COLO829 (cell line): ENCODE measurements around the gene CACNA1H.
A peak's percentile ranks its signal among the peaks of the same experiment; 100 is the strongest.
"Not testable (repeated sequence)": the region's sequence is repeated elsewhere in the genome, so short reads cannot be mapped to it uniquely, and the experiment has no call there.

Source experiments
- DNase-seq: peaks from one replicate; pipeline ENCODE4 v3.0.0; 2012; ENCODE audit warnings: low spot score

The CACNA1H gene

DNA sequence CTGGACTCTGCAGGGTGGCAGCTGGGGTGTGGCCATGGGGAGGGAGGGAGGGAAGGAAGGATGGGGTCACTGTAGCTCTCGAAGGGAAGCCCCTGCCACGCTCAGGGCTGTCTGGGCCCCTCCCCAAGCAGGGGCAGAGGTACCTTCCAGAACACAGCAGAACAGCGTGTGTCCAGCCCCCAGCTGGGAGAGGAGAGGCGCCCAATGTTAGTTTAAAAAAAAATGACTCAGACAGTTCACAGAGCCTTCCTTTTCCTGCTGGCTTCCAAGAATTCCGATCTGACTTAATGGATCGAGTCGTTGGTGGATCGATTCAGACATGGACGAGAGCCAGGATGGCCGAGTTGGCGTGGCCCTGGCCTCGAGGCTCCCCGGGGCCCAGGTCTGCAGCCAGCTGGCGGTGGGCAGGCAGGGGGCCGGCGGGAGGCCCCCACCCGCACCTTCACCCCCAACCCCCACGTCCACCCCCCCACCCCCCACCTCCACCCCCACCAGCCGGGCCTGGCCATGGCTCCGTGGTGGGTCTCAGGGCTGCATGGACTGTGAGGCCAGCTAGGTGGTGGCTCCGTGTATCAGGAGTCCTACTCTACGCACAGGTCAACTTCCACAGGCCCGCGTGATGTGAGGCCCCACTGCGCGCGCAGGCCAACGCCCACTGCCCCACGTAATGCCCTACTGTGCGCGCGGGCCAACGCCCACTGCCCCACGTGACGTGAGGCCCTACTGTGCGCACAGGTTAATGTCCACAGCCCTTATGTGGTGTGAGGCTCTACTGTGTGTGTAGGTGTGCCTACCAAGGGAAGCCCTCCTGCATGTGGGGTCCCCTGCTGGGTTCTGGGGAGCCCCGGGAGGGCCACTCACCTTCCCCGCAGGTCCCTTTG, 21.8 kb downstream of the CACNA1H start:
- no peak for DNase-seq

DNA sequence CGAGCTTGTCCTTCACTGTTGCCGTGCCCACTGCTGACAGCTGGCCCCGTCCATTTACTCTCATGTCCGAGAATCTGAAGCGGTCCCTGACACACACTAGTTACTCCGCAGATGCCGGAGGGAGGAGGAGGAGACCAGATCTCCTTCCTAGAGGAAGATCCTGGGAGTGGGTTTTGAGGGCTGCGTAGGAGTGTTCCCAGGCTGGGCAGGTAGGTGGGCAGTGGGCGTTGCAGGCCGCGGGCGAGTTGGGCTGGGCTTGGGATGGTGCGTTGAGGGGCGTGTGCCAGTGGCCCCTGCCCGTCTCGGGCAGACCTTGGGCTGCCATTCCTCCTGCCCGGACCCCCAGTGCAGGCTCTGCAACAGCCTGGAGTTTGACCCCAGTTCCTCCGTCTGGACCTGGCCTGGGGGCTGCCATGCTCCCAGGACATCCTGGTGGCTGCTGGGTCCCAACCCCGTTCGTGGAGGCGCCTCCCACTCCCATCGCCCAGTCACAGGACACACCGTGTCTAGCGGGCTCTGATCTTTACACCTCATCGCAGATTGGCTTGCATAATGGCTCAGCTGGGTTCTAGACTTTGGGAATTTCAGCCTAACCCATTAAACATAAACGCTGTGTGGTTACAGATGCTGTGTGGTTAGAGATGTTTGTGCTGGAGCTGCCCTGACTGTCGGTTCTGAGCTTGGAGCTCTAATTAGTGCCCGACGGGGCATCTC, 22.8 kb downstream of the CACNA1H start:
- DNase-seq: no peak

DNA sequence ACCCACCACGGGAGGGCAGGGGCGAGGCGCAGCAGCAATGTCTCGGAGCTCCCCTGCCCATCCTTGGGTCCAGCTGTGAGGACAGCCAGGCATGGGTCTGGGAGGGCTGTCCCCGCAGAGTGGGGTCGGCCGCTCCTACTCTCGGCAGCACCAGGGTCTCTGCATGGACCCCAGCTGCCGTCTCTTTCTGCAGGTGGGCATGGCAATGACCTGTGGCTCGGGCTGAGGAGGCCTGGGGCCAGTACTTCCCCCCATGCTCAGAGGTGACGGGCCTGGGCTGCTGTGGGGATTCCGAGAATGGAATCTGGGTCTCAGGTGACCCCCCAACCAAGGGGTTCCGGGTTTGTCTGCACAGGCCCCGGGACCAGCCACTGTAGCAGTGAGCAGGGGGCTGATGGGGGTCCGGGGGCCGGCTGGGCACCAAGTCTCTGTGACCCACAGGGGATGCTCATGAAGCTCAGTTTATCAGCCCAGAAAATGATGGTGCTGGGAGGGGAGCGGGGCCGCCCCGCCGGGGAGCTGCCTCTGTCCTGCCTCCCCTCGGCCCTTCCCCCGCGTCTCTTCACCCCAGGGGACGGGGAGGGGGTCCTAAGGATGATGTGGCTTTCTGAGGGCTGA, 23.5 kb downstream of the CACNA1H start:
- DNase-seq: no peak

DNA sequence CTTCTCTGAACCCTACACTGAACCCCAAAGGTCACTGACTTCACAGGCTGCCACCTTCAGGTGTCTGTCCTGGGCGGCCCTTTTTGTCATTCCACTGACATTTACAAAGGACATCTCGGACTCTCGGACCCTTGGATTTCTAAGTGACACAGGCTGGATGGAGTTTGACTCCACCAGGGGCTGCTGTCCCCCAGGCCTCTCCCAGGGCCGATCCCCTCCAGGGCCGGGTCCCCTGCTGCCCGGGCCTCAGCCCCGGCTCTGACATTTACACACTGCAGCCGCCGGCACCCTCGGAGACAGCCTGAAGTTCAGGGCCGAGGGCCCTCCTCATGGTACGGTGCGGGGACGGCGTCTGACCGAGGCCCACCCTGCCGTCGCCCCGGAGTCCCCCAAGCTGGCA, 24.1 kb downstream of the CACNA1H start:
- no peak for DNase-seq

DNA sequence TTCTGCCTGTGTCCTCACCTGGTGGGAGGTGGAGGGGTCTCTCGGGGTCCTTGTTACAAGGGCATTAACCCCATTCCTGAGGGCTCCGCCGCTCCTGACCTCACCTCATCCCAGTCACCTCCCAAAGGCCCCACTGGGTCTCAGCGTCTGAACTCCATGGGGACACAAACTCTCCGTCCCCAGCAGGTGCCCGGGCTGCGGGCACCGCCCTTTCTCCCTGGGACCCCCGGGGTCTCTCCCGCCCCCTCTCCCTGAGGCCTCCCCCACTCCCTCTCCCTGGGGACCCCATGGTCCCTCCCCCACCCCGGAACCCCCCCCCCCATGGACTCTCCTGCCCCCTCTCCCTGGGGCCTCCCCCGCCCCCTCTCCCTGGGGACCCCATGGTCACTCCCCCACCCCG, 24.8 kb downstream of the CACNA1H start:
- DNase-seq: no peak

DNA sequence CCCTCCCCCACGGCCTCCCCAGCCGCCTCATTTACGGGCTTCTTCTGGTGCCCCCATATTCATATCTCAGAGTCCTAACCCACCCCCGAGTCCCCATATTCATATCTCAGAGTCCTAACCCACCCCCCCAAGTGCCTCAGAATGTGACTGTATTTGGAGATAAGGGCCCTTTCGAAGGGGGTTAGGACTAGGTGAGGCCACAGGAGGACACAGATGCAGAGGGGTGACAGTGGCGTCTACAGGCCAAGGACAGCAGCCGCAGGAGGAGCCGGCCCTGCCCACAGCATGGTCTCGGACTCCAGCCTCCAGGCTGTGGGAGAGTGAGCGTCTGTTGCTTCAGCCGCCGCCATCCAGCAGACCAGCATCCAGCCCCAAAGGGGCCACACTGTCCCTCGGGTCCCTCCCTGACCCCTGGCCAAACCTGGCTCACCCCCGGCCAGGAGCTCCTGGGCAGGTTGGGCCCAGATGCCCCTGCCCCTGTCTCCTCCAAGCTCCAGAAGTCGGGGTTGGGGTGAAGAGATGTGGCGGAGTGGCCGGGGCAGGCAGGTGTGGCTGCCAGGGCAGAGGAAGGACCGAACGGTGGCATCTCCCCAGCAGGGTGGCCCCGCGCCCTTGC, 25.5 kb downstream of the CACNA1H start:
- no peak for DNase-seq

DNA sequence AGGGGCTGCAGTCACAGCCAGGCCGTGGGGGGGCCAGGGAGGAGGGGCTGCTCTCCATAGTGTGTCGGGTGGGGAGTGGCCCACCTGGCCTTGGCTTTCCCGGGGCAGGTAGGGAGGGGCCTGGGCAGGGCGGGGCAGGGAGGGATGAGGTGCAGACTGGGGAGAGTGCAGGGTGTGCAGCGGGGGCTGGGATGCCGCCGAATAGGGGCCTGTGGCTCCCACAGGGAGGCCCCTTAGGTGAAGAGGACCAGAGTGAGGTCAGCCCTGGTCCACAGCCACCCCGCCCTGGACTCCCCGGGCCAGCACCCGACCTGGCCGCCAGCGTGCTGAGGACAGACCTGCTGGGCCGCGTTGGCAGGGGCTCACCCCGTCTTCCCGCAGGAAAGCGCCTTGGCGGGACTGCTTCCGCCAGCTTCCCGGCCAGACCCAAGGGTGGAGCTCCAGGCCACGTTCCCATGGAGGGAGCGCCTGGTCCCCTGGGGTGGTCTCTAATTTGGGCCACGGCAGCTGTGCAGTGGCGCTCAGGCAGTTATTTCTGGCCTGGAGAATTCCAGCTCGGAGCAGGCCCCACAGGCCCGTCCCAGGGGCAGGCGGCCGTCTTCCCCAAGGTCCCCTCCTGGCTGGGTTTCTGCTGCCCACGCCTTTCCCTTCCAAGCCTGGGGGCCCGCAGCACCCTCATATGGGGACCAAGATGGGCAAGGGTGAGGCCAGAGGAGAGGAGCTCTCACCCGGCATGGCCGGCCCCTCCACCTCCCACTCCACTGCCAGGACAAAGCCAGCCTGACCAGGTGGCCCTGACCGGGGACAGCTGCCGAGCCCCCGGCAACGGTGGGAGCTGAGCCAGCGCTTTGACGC, 27.9 kb downstream of the CACNA1H start:
- DNase-seq: no peak

DNA sequence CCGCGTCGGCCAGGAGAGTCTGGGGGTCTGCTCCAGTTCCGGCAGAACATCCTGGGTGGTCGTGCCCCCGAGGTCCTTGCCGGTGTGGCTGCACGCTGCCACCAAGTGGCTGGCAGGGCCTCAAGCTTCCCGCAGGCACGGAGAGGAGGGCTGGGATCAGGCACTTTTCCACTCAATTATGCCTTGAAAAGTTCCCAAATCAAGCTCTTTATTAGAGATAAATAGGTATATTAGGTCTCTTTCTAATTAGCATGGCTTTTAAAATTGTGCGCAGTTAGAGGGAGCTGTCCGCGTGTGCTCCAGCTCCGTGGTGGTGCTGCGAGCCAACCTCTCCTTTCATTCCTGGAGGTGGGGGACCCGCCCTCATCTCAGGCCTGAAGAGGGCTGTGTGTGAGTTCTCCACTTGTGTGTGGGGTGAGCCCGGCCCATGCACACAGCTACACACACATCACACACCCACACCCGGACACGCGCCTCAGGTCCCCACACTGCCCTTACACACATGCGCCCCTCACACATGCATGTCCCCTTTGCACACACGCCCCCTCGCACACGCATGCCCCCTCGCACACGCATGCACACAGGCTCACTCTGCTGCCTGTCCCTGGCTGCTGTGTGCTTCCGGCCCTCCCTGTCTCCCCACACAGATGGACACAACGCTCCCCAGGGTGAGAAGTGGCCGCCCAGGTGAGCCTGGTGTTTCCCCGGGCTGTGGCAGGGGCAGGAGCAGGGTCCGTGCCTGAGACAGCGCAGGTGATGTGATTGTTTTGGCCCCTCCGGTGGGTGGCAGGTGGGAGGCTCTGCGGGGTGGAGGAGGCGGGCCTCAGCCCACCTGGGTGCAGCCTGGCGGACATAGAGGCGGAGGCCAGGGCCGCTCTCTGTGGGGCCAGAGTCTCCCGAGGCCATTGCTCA, 28.8 kb downstream of the CACNA1H start:
- DNase-seq: no peak

DNA sequence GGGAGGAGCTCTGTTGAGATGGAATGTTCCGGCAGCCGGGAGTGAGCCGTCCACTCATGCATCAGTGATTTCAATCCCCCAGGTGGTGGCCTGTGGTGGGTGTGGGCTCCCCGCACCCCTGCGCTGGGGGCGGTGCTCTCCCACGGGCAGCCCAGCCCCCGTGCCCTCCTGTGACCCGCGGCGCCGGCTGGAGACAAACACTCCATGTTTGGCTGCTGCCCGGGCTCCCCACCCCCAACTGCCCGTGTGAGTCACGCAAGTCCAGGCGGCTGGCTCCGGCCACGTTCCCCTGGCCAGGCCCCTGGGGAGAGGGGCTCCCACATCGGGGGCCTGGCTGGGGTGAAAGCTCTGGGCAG, 29.4 kb downstream of the CACNA1H start:
- no peak for DNase-seq

DNA sequence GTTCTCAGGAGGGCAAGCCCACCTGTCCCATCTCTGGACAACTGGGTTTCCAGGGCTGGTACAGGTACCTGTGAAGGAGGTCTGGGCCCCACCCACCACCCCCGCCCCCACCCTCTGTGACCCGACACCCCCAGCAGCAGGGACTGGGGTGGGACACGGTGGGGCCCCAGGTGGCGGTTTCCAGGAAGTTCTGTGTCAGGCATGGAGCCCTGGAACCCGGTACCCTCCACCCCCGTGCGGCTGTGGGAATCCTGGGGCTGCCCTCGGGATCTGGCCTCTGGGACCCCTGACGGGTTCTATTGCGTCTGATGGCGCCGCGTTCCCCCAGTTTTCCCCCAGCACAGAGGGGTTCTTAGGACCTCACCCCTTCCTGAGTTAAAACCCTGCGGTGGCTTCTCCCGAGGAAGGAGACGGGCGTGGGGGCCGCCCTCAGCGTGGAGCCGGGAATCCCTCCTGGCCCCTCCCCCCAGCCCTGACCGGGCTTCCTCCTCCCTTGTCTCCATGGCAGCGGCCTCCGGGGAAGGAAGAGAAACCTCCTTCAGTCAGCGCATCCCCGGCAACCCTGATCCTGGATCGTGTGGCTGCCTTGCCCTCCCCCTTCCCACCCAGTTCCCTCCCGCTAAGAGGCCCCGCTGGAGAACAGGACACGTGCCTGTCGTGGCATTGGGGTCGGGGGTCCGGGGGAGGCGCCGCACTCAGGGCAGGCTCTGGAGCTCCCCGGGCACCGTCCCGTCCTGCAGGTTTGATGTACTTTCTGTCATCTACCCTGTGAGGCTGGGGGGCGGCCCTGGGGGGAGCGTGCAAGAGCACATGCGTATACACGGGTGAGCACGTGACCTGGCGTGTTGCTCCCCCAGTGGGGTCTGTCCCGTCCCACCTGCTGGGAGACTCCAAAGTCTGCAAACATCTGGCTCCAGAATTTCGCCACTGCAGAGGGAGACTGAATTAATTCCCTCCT, 30.3 kb downstream of the CACNA1H start:
- peak; percentile 42 for DNase-seq

DNA sequence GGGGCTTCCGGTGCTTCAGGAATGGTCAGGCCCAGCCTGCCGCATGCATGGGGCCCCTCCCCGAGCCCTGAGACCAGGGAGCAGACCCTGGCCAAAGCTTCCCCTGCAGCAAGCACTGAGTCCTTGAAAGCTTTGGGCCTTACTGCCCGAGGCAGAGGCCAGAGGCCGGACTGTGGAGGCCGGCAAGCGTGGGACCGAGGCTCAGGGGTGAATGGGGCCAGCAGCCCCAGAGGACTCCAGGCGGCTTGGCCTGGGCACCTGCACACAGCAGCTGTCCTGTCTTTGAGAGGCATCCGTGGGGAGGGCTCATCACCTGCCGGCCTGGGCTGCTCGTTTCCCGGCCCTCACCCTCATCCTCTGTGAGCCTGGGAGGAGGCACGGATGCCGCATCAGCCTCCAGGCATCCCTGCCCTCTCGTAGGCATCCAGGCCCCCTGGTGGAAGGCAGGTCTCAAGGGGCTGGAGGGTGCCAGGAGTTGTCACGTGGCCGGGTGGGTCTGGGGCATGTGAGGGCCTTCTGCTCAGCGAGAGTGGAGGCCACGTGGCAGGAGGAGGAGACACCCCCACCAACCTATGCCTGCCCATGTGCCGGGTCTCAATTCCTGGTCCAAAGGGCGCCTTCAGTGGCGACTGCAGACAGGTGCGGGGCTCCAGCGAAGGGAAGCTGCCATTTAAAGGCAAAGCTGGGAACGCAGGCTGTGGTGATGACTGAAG, 31.4 kb downstream of the CACNA1H start:
- no peak for DNase-seq

DNA sequence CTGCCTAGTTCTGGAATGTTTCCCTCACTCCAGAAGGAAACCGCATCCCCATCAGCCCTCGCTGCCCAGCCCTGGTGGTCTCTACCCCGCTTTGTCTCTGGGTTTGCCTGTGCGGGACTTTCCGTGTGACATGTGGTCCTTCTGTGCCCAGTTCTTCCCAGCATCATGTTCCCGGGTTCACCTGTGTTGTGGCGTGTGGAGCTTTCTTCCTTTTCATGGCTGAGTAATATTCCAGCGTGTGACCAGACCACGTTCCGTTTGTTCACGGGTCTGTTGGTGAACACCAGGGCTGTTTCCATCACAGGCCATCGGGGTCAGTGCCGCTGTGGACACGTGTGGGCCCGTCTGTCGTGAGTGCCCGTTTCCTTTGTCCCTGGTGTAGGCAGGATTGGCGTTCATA, 32.1 kb downstream of the CACNA1H start:
- no peak for DNase-seq

DNA sequence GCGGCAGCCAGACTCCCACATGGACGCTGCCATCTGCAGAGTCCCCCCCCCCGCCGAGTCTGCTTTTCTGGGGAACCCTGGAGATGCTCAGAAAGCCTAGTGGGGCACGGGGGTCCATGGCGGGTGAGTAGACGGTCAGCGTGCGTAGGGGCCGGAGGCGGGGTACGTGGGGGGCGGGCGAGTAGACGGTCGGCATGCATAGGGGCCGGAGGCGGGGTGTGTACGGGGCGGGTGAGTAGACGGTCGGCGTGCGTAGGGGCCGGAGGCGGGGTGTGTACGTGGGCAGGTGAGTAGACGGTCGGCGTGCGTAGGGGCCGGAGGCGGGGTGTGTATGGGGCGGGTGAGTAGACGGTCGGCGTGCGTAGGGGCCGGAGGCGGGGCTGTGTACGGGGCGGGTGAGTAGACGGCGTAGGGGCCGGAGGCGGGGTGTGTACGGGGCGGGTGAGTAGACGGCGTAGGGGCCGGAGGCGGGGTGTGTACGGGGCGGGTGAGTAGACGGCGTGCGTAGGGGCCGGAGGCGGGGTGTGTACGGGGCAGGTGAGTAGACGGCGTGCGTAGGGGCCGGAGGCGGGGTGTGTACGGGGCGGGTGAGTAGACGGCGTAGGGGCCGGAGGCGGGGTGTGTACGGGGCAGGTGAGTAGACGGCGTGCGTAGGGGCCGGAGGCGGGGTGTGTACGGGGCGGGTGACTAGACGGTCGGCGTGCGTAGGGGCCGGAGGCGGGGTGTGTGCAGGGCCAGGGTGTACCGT, 32.7 kb downstream of the CACNA1H start:
- DNase-seq: not testable (repeated sequence)

DNA sequence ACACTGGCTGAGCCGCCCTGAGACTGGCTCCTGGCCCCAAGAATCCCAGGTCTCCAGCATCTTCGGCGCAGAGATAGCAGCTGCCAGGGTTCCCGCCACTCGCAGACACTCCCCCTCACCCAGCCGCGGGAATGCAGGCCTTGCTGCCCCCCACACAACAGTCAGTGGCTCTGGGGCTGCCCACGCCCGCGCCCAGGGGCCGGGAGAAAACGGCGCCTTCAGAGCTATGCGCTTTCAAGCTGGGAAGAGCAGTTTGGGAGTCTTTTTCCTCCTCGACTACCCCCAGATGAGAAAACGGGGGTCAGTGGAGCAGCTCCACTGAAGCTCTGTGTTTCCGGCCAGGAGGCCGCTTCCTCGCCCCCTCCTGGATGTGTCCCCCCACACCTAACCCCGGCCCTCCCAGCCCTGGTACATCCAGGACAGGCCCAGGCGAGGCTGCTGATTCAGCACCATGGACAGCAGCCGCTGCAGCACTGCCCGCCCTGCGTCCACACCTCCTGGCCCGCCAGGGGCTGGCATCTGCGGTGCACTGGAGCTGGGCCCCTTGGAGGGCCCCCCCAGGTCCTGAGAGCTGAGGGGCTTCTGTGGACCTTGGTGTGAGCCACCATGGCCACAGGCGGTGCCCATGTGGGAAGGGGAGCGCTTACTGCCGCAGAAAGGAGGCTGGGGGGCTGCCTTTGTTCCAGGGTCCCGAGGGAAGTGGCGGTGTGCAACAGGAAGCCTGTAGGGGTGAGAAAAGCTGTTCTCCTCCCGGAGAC, 35.7 kb downstream of the CACNA1H start:
- DNase-seq: peak; percentile 45

DNA sequence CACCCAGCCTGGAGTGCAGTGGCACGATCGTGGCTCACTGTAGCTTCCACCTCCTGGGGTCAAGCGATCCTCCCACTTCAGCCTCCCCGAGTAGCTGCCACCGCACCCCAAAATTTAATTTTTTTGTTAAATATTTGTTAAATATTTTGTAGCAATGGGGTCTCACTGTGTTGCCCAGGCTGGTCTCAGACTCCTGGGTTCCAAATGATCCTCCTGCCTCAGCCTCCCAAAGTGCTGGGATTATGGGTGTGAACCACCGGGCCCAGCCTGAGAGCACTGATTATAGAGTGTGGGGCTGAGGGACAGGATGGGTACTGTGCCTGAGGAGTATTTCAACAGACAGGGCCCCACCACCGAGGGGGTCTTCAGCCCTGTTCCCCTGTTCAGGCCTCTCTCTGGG, 36.5 kb downstream of the CACNA1H start:
- no peak for DNase-seq

DNA sequence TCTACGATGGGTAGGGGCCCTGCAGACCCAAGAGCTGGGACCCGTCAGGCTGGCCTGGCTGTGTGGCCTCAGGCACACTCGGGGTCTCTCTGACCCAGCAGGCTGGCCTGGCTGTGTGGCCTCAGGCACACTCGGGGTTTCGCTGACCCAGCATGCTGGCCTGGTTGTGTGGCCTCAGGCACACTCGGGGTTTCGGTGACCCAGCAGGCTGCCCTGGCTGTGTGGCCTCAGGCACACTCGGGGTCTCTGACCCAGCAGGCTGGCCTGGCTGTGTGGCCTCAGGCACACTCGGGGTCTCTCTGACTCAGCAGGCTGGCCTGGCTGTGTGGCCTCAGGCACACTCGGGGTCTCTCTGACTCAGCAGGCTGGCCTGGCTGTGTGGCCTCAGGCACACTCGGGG, 37.9 kb downstream of the CACNA1H start:
- DNase-seq: not testable (repeated sequence)

DNA sequence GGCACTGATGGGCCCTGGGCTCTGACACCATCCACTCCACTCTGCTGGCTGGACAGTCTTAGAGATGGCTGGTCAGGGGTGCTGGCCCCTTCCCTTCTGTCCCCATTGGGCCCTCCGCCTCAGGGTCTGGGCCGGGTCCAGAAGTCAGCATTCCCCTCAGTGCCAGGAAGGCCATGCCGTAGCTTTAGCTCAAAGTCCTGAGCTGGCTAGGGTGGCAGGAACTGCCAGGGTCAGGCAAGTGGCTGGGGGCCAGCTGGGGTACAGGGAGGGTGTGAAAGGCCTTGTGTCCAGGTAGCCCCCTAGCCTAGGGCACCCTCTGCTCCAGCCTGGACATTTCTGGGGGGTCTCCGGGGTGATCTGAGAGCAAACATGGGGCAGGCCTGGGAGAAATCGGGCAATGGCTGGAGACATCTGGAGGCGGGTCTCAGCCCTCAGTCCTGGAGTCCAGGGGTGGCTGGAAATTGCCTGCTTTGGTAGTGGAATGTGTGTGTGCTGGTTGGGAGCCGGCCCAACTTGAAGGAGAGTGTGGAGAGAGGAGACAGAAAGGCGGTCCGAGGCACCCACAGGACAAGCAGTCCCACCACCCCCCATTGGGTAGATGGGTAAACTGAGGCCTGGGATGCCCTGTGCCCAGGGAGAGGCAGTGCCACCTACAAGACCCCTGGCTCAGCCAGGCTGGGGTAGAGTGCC, 39.6 kb downstream of the CACNA1H start:
- no peak for DNase-seq
